GM19372 (cell line): ENCODE measurements around the gene VPS26B.
"Not testable (repeated sequence)": the region's sequence is repeated elsewhere in the genome, so short reads cannot be mapped to it uniquely, and the experiment has no call there.

ENCODE experiments used
- ATAC-seq: cut with Tn5 transposase; IDR thresholded peaks from one replicate; pipeline ENCODE4 v1.9.1; 2021; ENCODE audit warnings: mild to moderate bottlenecking, low read depth, moderate library complexity; ENCODE audit not compliant: unreplicated experiment

The VPS26B gene

DNA sequence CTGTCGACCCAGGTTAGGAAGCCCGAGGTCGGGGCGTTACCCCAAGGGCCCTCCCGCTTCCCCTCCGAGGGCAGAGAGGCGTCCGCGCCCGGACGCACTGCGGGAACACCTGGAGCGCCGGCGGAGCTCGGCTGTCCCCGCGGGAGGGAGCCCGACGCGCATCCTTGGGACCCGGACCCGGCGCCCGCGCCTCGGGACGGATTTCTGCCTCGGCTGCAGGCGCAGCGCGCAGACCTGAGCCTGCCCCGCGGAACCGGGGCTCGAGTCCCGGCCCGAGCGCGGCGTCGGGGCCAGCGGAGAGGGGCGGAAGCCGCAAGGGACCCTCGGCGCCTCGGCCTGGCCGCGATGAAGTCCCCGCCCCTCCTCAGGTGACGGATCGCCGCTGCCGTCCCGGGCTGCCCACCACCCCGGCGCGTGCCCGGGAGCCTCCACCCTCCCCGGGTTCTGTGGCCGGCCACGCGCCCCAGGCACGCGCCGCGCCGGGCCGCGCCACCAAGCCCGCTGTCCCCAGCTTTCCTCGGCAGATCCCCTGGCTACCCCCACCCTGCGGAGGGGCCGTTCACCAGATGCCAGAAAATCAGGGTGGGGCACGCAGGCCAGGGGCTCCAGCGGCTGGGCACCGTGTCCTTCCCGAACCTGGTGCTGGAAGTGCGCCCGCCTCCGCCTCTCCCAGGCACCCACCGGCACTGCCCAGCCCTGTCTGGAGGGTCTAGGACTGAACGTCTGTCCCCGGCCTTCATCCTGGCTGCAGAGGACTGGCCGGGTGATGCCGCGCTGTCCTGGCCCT lies 52.1 kb downstream of the VPS26B start:
- ATAC-seq = peak; percentile 29

- ATAC-seq = no peak
Observed at GRCh38 chr11:134277183-134278001, 52.9 kb downstream of the VPS26B start.

GRCh38 chr11:134278356-134278755 lies 53.9 kb downstream of the VPS26B start:
- ATAC-seq = no peak

GRCh38 chr11:134281635-134282034 lies 57.2 kb downstream of the VPS26B start:
- ATAC-seq = not testable (repeated sequence)

DNA sequence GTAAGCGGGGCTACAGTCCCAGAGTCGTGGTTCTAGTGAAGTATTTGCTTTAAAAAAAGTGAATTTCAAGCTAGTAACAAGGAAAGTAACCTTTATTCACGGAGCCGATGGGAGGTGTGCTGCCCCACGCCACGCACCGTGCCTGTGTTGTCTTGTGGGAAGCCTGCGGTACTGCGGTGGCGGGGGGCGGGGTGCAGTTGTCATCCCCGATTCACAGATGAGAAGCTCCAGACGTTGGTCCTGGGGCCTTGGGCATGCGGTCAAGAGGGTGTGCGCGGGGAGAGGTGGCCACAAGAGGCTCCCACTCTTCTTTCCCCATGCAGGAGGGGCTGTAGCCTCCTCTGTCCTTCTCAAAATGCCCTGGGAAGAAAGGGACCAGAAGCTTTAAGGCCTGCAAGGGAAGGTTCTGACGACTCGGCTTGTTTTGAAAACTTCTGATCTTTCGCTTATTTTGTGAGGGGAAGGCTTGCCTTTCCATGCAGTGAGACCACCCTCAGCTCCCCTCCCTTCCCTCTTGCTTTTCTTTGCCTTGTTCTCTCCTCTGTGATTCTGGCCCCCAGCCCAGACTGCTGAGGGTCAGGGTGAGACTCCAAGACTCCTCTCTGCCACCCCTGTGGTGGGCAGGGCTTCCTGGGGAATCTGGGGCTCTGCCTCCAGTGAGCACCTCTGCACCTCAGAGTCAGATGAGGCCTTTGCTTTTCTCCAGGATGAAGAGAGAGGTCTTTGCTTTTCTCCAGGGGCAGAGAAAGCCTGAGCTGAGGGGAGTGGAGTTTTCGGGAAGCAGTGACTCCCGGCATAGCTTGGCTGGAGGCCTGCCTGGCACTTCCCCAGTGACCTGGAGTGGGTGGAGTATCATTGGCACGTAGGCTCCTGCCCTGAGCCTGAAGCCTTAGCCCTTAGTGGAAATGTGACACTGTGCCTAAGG lies 57.9 kb downstream of the VPS26B start:
- ATAC-seq = no peak

GRCh38 chr11:134283461-134284230 lies 59.2 kb downstream of the VPS26B start:
- ATAC-seq = no peak

GRCh38 chr11:134284349-134284748 lies 59.9 kb downstream of the VPS26B start:
- ATAC-seq = not testable (repeated sequence)

- ATAC-seq = no peak
Observed at GRCh38 chr11:134287561-134287960, 63.1 kb downstream of the VPS26B start.

DNA sequence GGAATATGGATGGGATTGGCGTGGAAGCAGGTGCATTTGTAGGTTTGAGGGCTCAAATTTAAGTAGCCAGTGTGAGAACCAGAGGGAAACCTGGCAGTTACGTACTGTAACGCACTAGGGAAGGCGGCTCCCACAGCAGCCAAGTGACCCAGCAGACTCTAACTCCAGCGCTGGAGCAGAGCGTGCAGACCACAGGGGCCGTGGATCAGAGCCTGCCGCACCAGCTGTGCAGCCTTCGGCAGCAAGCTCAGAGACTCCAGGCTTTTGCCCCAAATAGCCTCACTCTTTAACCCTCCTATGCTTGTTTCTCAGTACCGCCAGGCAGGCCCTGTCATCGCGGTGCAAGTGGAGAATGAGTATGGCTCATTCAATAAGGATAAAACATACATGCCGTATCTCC lies 64.0 kb downstream of the VPS26B start:
- ATAC-seq = no peak

DNA sequence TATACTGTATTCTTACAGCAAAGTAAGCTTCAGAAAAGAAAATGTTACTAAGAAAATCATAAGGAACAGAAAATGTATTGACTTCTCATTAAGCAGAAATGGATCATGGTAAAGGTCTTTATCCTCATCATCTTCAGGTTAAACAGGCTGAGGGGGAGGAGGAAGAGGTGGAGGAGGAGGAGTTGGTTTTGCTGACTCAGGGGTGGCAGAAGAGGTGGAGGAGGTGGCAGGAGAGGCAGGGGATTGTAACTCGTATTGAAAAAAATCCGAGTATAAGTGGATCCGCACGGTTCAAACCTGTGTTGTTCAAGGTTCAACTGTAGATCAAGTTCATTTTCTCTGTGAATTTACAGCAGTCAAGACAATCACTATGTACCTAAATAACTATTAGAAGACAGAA lies 64.7 kb downstream of the VPS26B start:
- ATAC-seq = no peak

GRCh38 chr11:134289789-134290188 lies 65.3 kb downstream of the VPS26B start:
- no peak for ATAC-seq

DNA sequence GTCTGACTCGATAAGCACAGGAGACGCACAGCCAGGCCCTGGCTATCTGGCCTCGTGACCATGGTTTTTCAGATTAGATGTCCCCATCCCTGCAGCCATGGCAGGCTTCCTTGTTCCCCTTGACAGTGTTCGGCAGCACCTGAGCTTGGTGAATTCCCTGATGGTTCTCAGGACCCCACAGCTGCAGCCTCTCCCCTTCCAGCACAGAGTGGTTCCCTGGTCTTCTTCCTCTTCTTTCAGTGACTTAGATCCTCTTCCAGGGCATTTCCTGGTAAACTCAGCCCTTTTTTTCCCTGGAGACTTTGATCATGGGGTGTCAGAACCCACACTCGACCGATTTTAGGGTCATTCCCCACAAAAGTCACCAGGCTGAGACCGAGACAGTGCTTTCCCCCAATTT lies 66.2 kb downstream of the VPS26B start:
- ATAC-seq = no peak

DNA sequence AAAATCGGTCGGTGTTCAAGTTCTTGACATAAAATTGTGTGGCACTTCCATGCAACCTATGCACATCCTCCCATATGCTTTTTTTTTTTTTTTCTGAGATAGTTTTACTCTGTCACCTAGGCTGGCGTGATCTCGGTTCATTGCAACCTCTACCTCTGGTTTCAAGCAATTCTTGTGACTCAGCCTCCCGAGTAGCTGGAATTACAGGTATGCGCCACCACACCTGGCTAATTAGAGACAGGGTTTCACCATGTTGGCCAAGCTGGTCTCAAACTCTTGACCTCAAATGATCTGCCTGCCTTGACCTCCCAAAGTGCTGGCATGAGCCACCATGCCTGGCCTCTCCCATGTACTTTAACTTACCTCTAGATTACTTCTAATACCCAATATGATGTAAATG lies 66.7 kb downstream of the VPS26B start:
- no peak for ATAC-seq

DNA sequence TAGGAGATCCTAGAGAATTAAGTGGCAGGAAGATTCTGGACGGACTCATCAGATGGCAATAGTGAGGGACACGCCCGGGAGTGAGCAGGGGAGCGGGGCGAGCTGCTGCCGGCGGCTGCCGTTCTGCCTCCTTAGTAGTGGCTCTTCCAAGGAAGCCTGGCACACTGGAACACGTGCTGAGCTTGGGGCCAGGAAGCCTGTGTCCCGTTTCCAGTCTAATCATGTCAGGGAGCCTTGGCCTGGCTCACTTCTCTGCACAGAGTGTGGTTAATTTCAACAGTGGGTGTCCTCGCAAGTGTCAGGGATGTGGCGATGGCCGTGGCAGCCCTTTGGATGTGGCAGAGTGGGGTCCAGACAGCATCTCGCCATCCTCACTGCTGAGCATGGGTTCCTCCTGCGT lies 68.2 kb downstream of the VPS26B start:
- no peak for ATAC-seq

DNA sequence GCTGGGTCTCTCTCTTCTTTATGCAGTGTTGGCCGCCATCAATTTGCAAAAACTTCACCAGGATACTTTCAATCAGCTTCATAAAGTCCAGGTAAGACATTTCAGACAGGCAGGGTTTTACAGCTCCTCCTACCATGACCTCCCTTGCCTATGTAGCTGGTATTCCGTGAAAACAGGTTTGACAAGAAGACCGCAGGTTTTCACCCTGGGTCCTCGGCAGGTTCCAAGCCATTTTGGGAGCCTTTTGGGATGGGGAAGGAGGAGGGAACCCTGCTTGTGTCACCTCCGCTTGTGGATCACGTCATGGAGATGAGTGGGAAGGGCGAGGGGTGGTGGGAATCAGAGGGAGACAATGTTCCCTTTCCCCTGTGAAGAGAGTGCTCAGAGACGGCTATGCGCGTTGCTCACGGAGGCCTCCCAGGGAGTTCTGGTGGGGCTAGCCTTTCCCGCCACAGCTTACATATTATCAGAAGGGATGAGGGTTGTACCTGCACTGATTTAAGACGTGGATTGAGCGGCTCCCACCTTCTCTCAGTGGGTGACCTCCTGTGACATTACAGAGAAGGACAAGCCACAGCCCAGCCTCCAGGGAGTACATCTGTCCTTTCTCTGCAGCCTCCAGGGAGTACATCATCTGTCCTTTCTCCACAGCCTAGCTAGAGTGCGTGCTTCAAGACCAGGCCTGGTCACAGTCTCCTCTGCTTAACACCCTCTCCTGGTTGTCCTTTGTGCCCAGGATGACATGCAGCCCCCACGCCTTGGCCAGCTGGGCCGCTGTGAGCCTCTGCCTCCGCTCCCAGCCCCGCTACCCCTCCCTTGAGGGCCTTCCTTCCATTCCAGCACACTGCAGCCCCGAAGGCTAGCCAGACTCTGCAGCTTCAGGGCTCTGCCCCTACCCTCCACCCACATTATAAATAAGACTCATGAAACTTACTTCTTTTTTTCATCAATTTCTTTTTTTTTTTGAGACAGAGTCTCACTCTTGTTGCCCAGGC lies 68.9 kb downstream of the VPS26B start:
- ATAC-seq = no peak

GRCh38 chr11:134294664-134295063 lies 70.2 kb downstream of the VPS26B start:
- ATAC-seq = no peak
